ENCODE data around the gene PLEKHG4B.
"Not testable (repeated sequence)": the region's sequence is repeated elsewhere in the genome, so short reads cannot be mapped to it uniquely, and the experiment has no call there.

Gene PLEKHG4B

DNA sequence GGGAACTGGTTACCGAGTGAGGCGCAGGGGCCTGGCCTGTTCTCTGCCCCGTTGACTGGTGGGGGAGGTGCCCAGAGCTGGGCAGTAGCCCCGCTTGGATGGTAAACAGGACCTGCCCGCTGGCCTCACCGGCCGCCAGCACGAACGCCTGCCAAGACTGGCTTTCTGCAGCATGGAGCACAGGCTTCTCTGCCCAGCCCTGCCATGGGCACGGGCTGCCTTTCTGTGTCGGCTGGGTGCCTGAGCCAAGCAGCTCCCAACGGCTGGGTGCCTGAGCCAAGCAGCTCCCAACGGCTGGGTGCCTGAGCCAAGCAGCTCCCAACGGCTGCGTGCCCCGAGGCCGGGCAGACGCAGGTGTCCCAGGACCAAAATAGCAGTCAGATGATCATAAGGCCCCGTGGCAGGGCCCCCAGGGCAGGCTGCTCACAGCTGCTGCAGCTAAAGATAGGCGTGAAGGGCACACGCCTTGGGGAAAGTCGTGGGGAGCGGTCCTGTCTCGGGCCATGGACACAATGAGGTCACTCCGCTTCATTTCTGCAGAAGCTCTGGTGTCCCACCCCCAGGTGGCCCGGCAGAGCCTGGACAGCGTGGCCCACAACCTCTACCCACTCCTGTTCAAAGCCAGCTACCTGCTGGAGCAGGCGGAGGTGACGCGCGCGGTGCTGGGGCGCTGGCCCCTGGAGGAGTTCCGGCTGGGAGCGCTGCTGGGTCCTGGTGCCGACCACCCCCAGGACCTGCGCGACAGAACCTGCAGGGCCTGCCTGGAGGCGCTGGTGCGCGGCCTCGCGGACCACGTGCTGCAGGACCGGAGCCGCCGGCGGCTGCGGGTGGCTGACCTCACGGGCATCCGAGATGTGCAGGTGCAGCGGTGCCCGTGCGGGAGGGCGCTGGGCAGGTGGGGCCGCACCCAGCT lies 99.3 kb downstream of the PLEKHG4B start, which contains the start of gene LRRC14B:
Gene LRRC14B, plus strand, starts transcription at position 460 of the 913 bp plus-strand sequence. Its CDS starts 44 bp downstream, at position 504.
- no peak for DNase-seq

DNA sequence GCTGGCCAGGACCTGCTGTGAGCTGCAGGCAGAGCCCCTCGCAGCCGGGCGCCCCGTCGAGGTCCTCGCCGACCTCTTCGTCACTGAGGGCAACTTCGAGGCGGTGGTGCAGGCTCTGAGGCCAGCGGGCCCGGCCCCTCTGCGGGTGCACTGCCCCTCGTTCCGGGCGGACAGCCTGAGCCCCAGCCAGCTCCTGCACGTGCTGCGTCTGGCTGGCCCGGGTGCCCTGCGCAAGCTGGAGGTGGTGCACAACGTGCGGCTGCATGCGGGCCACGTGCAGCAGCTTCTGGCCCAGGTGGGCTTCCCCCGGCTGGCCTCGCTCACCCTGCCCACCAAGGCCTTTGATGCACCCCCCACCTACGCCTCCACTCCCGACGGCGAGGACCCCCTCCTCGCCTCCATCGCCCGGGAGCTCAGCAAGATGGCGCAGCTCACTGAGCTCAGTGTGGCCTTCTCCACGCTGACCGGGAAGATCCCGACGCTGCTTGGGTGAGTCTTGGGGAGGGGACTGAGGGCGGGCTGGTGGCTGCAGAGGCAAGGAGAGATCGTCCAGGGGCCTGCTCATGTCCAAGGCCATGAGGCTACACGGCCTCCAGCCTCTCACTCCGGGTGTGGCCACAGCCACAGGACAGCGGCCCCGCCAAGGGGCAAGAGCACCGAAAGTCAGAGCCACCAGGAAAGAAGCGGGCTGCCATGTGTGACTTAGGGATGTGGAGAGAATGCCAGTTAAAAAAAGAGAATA lies 100.2 kb downstream of the PLEKHG4B start:
- no peak for DNase-seq

DNA sequence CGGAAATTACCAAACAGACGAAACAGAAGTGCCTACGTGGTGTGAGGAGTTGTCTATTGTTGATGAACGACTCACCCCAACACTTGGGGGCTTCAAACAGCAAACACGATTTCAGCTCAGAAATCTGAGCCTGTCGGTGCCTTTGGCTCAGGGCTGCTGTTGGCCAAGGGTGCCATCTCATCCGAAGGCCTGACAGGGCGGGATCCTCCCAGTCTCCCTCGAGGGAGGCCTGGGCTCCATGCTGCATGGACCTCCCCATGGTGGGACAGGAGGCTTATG lies 100.7 kb downstream of the PLEKHG4B start:
- DNase-seq, result no peak

DNA sequence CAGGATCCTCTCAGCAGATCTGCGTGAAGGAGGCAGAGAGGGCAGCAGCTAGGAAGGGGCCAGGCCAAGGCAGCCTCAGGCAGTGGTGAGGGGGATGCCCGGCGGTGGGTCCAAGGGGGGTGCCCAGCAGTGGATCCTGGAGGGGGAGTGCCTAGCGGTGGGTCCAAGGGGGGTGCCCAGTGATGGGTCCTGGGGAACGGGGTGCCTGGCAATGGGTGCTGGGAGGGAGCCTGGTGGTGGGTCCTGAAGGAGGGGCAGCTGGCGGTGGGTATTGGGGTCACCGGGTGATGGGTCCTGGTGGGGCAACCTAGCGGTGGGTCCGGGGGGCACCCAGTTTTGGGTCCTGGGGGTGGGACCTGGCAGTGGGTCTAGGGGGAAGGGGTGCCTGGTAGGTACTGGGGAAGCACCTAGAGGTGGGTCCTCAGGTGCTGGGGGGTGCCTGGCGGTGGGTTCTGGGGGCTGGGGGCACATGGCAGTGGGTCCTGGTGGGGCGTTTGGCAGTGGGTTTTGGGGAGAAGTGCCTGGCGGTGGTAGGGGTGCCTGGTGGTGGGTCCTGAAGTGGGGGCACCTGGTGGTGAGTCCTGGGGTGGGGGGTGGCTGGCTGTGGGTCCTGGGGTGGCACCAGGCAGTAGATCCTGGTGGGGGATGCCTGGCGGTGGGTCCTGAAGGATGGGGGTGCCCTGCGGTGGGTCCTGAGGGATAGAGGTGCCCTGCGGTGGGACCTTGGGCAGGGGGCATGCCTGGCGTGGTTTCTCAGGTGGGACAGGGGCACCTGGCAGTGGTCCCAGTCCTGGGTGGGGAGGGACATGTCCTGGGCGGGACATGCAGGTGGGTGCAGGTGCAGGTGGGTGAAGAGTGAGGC lies 101.2 kb downstream of the PLEKHG4B start:
- DNase-seq, result no peak

- no peak for DNase-seq
Observed at GRCh38 chr5:194102-194501, 102.1 kb downstream of the PLEKHG4B start.

- DNase-seq, result no peak
Observed at GRCh38 chr5:194603-195209, 102.7 kb downstream of the PLEKHG4B start.

DNA sequence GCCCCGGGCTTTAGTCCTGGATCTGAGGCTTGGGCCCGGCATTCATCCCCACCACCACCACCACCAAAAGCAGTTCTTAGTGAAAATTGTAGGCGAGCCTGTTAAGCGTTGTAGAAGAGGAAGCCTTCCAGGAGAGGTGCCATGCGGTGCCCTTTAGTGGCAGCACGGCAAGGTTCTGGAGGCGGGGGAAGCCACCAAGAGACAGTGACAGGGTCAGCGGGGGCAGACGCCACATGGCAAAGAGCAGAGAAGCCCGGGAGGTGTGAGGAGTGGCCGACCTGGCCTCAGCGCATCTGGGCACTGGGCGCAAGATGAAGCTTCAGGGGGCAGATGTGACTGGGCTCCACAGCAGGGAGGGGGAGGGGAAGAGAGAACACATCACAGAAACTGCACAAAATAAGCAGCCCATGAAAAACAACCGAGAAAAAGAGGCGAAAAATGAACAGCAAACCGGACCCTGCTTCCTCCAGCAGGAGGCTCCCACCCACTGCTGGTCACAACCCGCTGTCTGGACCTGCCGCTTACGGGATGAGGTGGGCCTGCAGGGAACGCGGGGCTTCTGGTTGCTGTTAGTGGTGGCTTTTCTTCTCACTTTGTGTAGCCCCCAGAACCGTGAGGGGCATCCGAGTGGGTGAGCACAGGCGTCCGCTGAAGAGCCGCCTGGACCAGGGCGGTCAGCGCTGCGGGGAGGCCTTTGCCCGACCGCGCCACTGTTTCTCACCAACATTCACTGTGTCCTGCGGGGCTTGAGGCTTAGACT lies 103.6 kb downstream of the PLEKHG4B start:
- no peak for DNase-seq

- no peak for DNase-seq
Observed at GRCh38 chr5:196350-196749, 104.4 kb downstream of the PLEKHG4B start.

GRCh38 chr5:197031-197430 lies 105.1 kb downstream of the PLEKHG4B start:
- DNase-seq, result not testable (repeated sequence)

GRCh38 chr5:197892-198489 lies 106.0 kb downstream of the PLEKHG4B start:
- no peak for DNase-seq

DNA sequence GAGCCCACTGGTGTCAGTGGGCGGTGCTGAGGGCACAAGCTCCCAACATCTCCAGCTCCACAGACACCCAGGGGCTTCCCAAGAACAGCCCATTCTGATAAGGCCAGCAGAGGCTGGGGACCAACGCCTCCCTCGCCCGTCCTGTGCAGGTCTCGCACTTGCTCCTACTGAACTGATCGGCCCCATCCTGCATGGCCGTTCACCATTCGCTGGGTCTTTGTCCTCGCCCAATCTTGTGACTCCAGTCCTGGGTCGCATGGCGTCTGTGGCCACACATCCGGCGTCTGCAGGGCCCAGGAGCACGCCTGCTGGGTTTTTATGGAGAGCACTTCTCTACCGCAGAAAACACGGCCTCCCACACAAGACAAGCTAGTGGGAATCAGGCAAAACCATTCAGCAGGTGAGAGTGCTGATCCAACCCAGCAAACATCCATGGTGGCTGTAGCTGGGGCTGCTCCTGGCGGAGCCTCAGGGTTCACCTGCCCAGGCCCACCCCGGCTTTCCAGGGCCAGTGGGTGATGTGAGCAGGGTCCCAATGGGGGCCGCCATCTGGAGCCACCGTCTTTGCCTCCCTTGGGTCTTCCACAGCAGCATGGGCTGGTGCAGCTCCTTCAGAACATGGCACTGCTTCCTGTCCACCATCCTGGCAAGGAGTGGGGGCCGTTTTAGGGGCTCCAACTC lies 106.7 kb downstream of the PLEKHG4B start:
- DNase-seq, result no peak

DNA sequence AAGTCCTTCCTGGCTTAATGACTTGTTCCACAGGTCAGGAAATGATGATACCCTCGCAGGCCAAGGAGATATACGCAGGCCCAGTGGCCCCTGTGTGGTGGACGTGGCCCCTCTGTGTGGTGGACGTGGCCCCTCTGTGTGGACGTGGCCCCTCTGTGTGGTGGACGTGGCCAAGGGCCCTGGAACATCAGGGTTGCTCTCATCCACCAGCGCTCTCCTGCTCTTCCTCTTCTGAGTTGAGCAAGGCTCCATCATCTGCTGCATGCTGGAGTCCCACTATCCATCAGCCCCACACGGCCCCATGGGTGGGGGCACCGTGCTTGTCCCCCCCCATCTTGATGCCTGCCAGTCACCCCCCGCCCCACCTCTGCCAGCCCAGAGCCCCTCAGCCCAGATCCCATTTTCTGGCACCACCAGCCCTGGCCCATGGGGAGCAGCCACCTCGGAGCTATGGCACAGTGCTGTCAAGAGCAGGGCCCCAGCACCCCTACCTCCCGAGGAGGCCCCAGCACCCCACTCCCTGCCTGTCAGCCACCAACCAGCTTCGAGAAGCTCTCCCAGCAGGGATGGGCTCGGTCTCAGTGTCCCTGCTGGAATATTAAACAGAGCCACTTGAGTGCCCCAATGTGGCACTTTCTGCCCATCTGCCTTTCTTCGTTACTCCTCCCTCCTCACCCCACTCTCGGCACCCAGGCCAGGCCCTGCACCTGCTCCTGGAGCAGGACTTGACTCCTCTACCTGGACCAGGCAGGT lies 107.4 kb downstream of the PLEKHG4B start:
- DNase-seq, result no peak

- no peak for DNase-seq
Observed at GRCh38 chr5:199950-200645, 108.1 kb downstream of the PLEKHG4B start.

DNA sequence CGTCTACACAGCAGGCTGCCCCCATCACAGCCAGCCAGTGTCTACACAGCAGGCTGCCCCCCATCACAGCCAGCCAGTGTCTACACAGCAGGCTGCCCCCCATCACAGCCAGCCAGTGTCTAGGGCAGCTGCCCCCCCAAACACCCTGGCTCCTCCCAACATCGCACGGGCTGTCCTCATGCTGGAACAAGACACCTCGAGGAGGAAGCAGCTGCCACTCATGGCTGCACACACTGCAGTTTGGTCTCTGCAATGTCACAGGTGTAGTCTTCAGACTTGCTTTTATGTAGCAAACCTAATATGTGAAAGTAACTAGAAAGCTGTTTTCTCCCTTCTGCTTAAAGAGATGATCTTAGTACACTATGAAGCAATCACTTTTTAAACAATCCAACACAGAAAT lies 109.0 kb downstream of the PLEKHG4B start:
- DNase-seq, result no peak

DNA sequence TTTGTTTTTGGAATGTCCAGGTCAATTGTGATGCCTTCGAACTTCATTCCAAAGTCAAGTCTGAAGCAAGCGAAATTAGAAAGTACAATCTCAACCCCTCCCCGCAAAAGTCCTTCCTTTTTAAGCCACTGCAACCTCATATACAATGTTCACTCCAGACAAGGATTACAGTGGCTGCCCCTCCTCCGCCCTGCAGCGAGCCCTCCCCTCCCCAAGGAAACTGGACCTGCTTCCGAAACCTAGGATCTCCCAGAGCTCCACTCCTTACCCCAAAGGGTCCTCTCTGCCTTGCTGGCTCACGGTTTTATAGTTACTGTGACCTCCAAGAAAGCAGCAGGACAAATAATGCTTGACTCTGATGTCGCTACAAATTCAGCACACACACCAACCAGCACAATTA lies 109.7 kb downstream of the PLEKHG4B start:
- DNase-seq, result no peak

DNA sequence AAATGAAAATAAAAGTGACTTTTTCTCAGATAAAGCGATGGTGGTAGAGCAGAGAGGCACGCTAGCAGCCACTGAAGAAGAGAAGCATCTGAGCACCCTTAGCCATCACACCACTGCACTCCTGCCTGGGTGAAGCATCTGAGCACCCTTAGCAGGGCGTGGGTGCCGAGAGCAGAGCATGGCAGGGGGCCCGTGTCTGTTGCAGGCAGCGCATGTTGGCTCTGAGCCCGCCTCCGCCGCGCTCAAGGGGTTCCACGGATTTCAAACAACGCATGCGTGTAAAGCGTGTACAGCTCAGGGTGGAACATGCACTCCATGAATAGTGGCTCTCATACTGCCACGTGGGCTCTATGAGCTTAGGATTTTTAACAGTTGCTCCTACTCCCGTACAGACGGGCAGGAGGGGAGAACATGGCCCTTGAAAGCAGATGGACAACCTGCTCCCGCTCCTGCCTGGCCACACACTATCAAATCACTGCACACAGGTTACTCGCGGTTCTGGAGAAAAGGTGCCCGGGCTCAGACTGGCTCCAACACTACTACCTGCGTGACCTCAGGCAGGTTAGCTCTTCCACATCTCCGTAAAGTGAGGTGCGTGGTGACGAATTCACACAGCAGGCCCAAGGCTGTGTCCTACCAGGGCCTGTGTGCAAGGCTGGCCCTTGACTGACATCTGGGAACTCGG lies 111.4 kb downstream of the PLEKHG4B start:
- no peak for DNase-seq

DNA sequence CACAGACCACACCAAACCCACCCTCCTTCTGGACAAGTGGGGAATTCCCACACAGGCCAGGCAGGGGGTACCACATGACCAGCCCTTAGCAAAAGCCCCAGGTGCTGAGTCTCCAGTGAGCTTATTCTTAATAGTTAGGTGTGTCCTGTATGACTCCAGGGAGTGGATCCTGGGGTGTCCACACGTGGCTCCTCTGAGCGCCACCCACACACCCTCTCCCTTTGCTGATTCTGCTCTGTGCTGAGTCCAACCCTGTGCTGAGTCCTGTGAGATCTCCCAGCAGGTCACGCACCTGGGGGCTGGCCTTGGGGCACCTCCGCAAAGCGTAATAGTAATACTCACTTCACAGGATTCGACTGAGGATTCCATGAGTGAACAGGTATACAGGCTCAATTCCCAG lies 112.0 kb downstream of the PLEKHG4B start:
- DNase-seq, result no peak

DNA sequence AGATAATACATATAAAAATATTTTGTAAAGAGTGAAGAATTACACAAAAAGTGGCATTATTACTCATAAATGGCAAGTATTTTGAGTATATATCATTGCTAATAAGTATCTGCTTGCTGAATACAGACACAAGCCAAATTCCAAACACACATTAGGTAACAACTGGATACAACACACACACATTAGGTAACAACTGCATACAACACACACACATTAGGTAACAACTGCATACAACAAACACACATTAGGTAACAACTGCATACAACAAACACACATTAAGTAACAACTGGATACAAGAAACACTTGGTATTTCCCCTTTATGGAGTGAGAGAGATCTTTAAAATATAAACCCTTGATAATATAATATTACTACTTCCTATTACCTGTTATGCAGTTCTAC lies 112.5 kb downstream of the PLEKHG4B start:
- DNase-seq, result no peak

Measured in GOT3 (cell line).